Ishikawa (cell line): Measurements from ENCODE around the gene CARD11.

Experiments used
- EGR1 ChIP-seq: IDR thresholded peaks from 2 replicates; pipeline ENCODE4 v1.6.1; 2012
- RAD21 ChIP-seq: IDR thresholded peaks from 2 replicates; pipeline ENCODE4 v1.6.1; 2012; ENCODE audit warnings: low read depth

DNA sequence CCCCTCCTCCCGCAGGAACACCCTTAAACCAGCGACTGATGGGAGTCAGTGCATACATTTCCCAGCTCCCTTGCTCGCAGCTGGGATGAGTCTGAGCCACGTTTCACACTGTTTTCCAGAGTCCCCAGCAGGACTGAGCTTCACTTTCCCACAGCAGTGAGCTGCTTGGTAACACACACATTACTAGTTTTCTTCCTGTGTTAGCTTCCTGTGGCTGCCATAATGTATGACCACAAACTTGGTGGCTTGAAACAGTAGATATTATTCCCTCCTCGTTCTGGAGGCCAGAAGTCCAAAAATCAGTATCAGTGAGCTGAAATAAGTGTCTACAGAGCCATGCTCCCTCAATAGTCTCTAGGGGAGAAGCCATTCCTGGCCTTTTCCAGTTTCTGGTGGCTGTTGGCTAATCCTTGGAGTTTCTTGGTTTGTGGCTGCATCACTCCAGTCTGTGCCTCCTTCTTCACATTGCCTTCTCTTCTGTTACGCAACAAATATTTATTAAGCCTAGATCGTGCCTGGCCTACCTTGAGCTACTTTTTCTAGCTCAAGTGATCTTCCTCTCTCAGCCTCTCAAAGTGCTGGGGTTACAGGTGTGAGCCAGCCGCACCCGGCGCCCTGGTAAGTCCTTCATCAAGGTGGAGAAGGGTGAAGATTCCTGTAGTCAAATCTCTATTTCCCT is 26.2 kb upstream of the CARD11 start:
- TF ChIP-seq EGR1 (no peak), RAD21 (no peak)
